Activated CD8-positive, alpha-beta T cell treated with anti-CD3 and anti-CD28 coated beads, Interleukin-2, amount 10 ng/mL, durations not matched to agents 7 days and 5 days (primary cell): ENCODE results near the gene PLA2G4B. TPM values are rescaled to one million over a fixed set of nuclear protein-coding genes. Genes with fewer than 3 reads are reported as not detected.

Experiments
- ATAC-seq: fragments of 150-1000 bp; cut with Tn5 transposase; one replicate; pipeline ENCODE4 v1.10.0; 2021; ENCODE audit warnings: moderate library complexity
- CTCF ChIA-PET: fragments of 350-600 bp; sonication (Branson Sonifier 250); formaldehyde crosslinking; loops from one replicate; lab custom pipeline; 2021; ENCODE audit warnings: antibody characterized with exemption; lab: Charles Lee
- POLR2A ChIA-PET: fragments of 350-600 bp; sonication (Branson Sonifier 250); formaldehyde crosslinking; loops from one replicate; lab custom pipeline; 2021; ENCODE audit warnings: antibody characterized with exemption; lab: Charles Lee
- DNase-seq: peaks from one replicate; pipeline ENCODE4 v3.0.0-alpha.2; 2020
- H3K27ac Mint-ChIP-seq: one replicate; pipeline ENCODE4 v1.8.0; 2021; ENCODE audit warnings: mild to moderate bottlenecking, mixed read lengths
- H3K27me3 Mint-ChIP-seq: one replicate; pipeline ENCODE4 v1.8.0; 2021; ENCODE audit warnings: low read depth, mixed read lengths
- H3K36me3 Mint-ChIP-seq: one replicate; pipeline ENCODE4 v1.8.0; 2021; ENCODE audit warnings: low read depth, mixed read lengths
- H3K4me1 Mint-ChIP-seq: one replicate; pipeline ENCODE4 v1.8.0; 2021; ENCODE audit warnings: low read depth, mixed read lengths
- H3K4me3 Mint-ChIP-seq: one replicate; pipeline ENCODE4 v1.8.0; 2021; ENCODE audit warnings: mild to moderate bottlenecking, mixed read lengths
- H3K9me3 Mint-ChIP-seq: one replicate; pipeline ENCODE4 v1.8.0; 2022; ENCODE audit warnings: mixed read lengths; ENCODE audit not compliant: insufficient read depth
- total RNA-seq, 2 experiments: library from RNA; stranded (reverse); gene quantifications; one replicate each; pipeline ENCODE4 v1.2.3, GENCODE V29; 2021

Gene PLA2G4B
- total RNA-seq, 2 experiments from 2014 or later: 8.9 to 13.1 TPM

GRCh38 chr15:41810651-41811431 is 27.8 kb upstream of the PLA2G4B start:
- H3K27me3 Mint-ChIP-seq: no peaks in the 10 kb centered on the region
- H3K9me3 Mint-ChIP-seq: no peaks in the 10 kb centered on the region
- DNase-seq (no peak), ATAC-seq (peak; percentile 35)
- peaks cover 35% of the 10 kb centered on the region for H3K4me1 Mint-ChIP-seq
- CTCF ChIA-PET: interaction anchor here (0.8 to 8.1 kb wide), 32 partner anchors 9 to 368 kb away, joined by 3 to 333 read pairs (median 5); partner anchors contain the start of gene MAPKBP1
- POLR2A ChIA-PET: interaction anchor here (0.9 to 3.5 kb wide), 3 partner anchors 14 to 277 kb away, joined by 3 to 31 read pairs (median 3); partner anchors contain the start of gene MAPKBP1
- no peak overlapping the region for H3K4me3 Mint-ChIP-seq
- H3K27ac Mint-ChIP-seq: peak overlapping the region; percentile 69
- peaks cover 6% of the 10 kb centered on the region for H3K36me3 Mint-ChIP-seq

GRCh38 chr15:41811432-41812195 is 27.0 kb upstream of the PLA2G4B start:
- no peaks in the 10 kb centered on the region for H3K9me3 Mint-ChIP-seq
- DNase-seq: peak; percentile 80
- no peak overlapping the region for H3K4me3 Mint-ChIP-seq
- no peaks in the 10 kb centered on the region for H3K27me3 Mint-ChIP-seq
- peak overlapping the region; percentile 69 for H3K27ac Mint-ChIP-seq
- ChIA-PET POLR2A (interaction anchor here (0.9 to 3.5 kb wide), 4 partner anchors 15 to 276 kb away, joined by 3 to 31 read pairs (median 3); partner anchors contain the start of gene MAPKBP1), CTCF (interaction anchor here (0.7 to 8.1 kb wide), 49 partner anchors 9 to 369 kb away, joined by 3 to 333 read pairs (median 4); partner anchors contain the start of genes JMJD7 and MAPKBP1)
- peaks cover 7% of the 10 kb centered on the region for H3K36me3 Mint-ChIP-seq
- peaks cover 34% of the 10 kb centered on the region for H3K4me1 Mint-ChIP-seq
- ATAC-seq: peak; percentile 89

GRCh38 chr15:41812820-41813375 is 25.7 kb upstream of the PLA2G4B start:
- Mint-ChIP-seq H3K4me1 (peaks cover 33% of the 10 kb centered on the region), H3K36me3 (peaks cover 13% of the 10 kb centered on the region), H3K9me3 (no peaks in the 10 kb centered on the region), H3K4me3 (no peak overlapping the region), H3K27ac (no peak overlapping the region), H3K27me3 (no peaks in the 10 kb centered on the region)
- ChIA-PET POLR2A (interaction anchor here (1.7 kb wide), 1 partner anchor 33 kb away, joined by 3 read pairs; no protein-coding TSS in a partner anchor), CTCF (interaction anchor here (0.8 to 8.1 kb wide), 15 partner anchors 15 to 370 kb away, joined by 3 to 333 read pairs (median 6); partner anchors contain the start of genes JMJD7 and MAPKBP1)
- no peak for DNase-seq
- ATAC-seq: no peak

- H3K4me1 Mint-ChIP-seq: peaks cover 33% of the 10 kb centered on the region
- CTCF ChIA-PET: interaction anchor here (0.8 to 8.1 kb wide), 4 partner anchors 29 to 118 kb away, joined by 3 to 333 read pairs (median 5); partner anchors contain the start of gene MAPKBP1
- H3K9me3 Mint-ChIP-seq: no peaks in the 10 kb centered on the region
- H3K4me3 Mint-ChIP-seq: no peak overlapping the region
- no peaks in the 10 kb centered on the region for H3K27me3 Mint-ChIP-seq
- ATAC-seq (no peak), DNase-seq (no peak)
- POLR2A ChIA-PET: no interaction called here
- H3K27ac Mint-ChIP-seq: no peak overlapping the region
- H3K36me3 Mint-ChIP-seq: peaks cover 13% of the 10 kb centered on the region
Measured at GRCh38 chr15:41813426-41813825, 25.2 kb upstream of the PLA2G4B start.

- ATAC-seq (no peak), DNase-seq (no peak)
- Mint-ChIP-seq H3K4me3 (no peak overlapping the region), H3K27ac (no peak overlapping the region), H3K36me3 (peaks cover 17% of the 10 kb centered on the region), H3K9me3 (no peaks in the 10 kb centered on the region), H3K27me3 (no peaks in the 10 kb centered on the region), H3K4me1 (peaks cover 29% of the 10 kb centered on the region)
- ChIA-PET CTCF (interaction anchor here (1.1 to 8.1 kb wide), 2 partner anchors 30 to 39 kb away, joined by 3 to 333 read pairs; partner anchors contain the start of gene MAPKBP1), POLR2A (no interaction called here)
Measured at GRCh38 chr15:41814534-41814933, 24.1 kb upstream of the PLA2G4B start.

GRCh38 chr15:41816788-41817187 is 21.9 kb upstream of the PLA2G4B start:
- Mint-ChIP-seq H3K4me3 (no peak overlapping the region), H3K27me3 (no peaks in the 10 kb centered on the region), H3K4me1 (peaks cover 7% of the 10 kb centered on the region), H3K9me3 (no peaks in the 10 kb centered on the region), H3K27ac (no peak overlapping the region), H3K36me3 (peaks cover 23% of the 10 kb centered on the region)
- ChIA-PET POLR2A (no interaction called here), CTCF (interaction anchor here (1.5 kb wide), 1 partner anchor 43 kb away, joined by 4 read pairs; the partner anchor contains the start of gene MAPKBP1)
- DNase-seq (no peak), ATAC-seq (no peak)

- Mint-ChIP-seq H3K9me3 (no peaks in the 10 kb centered on the region), H3K4me1 (peaks cover 2% of the 10 kb centered on the region), H3K36me3 (peaks cover 23% of the 10 kb centered on the region), H3K4me3 (no peak overlapping the region), H3K27me3 (no peaks in the 10 kb centered on the region), H3K27ac (no peak overlapping the region)
- DNase-seq: no peak
- CTCF ChIA-PET: interaction anchor here (1.1 to 1.5 kb wide), 3 partner anchors 40 to 45 kb away, joined by 3 to 5 read pairs (median 4); partner anchors contain the start of gene MAPKBP1
- ATAC-seq: no peak
- POLR2A ChIA-PET: no interaction called here
Measured at GRCh38 chr15:41817327-41817726, 21.3 kb upstream of the PLA2G4B start.

- CTCF ChIA-PET: interaction anchor here (1.1 to 1.5 kb wide), 3 partner anchors 40 to 45 kb away, joined by 3 to 5 read pairs (median 4); partner anchors contain the start of gene MAPKBP1
- DNase-seq (no peak), ATAC-seq (no peak)
- H3K9me3 Mint-ChIP-seq: no peaks in the 10 kb centered on the region
- H3K4me1 Mint-ChIP-seq: no peaks in the 10 kb centered on the region
- no peaks in the 10 kb centered on the region for H3K27me3 Mint-ChIP-seq
- POLR2A ChIA-PET: interaction anchor here (0.8 kb wide), 1 partner anchor 44 kb away, joined by 3 read pairs; the partner anchor contains the start of gene MAPKBP1
- H3K36me3 Mint-ChIP-seq: peaks cover 23% of the 10 kb centered on the region
- no peak overlapping the region for H3K4me3 Mint-ChIP-seq
- H3K27ac Mint-ChIP-seq: no peak overlapping the region
Measured at GRCh38 chr15:41817781-41818180, 20.9 kb upstream of the PLA2G4B start.

GRCh38 chr15:41819455-41820050 is 19.1 kb upstream of the PLA2G4B start:
- ATAC-seq (no peak), DNase-seq (no peak)
- Mint-ChIP-seq H3K27me3 (no peaks in the 10 kb centered on the region), H3K4me1 (no peaks in the 10 kb centered on the region), H3K27ac (no peak overlapping the region), H3K9me3 (no peaks in the 10 kb centered on the region), H3K4me3 (no peak overlapping the region), H3K36me3 (peaks cover 30% of the 10 kb centered on the region)
- ChIA-PET POLR2A (no interaction called here), CTCF (interaction anchor here (1.3 to 3.3 kb wide), 3 partner anchors 8 to 46 kb away, joined by 3 to 19 read pairs (median 9); partner anchors contain the start of gene MAPKBP1)

- H3K27me3 Mint-ChIP-seq: no peaks in the 10 kb centered on the region
- POLR2A ChIA-PET: no interaction called here
Measured at GRCh38 chr15:41820791-41821423, 17.7 kb upstream of the PLA2G4B start.

More at GRCh38 chr15:41820791-41821423, 17.7 kb upstream of the PLA2G4B start:
- ATAC-seq (no peak), DNase-seq (no peak)
- no peaks in the 10 kb centered on the region for H3K4me1 Mint-ChIP-seq
- no peaks in the 10 kb centered on the region for H3K9me3 Mint-ChIP-seq
- peaks cover 28% of the 10 kb centered on the region for H3K36me3 Mint-ChIP-seq
- no peak overlapping the region for H3K4me3 Mint-ChIP-seq
- CTCF ChIA-PET: interaction anchor here (1.0 to 3.3 kb wide), 5 partner anchors 9 to 125 kb away, joined by 3 to 19 read pairs (median 5); partner anchors contain the start of gene MAPKBP1
- no peak overlapping the region for H3K27ac Mint-ChIP-seq
